ENCODE measurements around the gene SP100.
"Not testable (repeated sequence)": the region's sequence is repeated elsewhere in the genome, so short reads cannot be mapped to it uniquely, and the experiment has no call there.

Gene SP100

GRCh38 chr2:230416061-230416721 is at the start of gene SP100:
Gene SP100, plus strand, starts transcription at chr2:230416201. Its CDS starts 96 bp downstream, at chr2:230416297.
- peak; percentile 31 to 65 (median 59) for DNase-seq (ENCODE audit: low read depth in 3 of 3)

GRCh38 chr2:230382108-230382507 is 33.9 kb upstream of the SP100 start:
- DNase-seq (ENCODE audit: low read depth in 3 of 3): no peak

DNA sequence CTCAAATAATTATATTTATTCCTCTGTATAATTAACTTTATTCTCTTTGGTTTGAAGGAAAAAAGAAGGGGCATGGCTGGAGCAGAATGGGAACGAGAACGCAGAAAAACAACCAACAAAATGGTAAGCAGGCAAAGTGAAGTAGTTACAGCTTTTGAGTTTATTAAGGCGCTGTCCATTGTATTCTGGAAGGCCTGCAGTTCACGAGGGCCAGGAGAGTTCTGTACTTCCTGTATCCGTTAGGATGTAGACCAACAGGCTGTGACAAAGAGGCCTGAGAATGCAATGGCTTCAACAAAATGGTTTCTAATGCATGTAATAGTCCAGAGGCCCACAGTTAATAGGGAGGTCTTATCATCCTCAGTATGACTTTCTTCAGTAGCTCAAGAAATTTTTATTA is 32.5 kb upstream of the SP100 start:
- no peak for DNase-seq (ENCODE audit: low read depth in 3 of 3)

- no peak for DNase-seq (ENCODE audit: low read depth in 3 of 3)
Measured at GRCh38 chr2:230384986-230385385, 31.0 kb upstream of the SP100 start.

- no peak for DNase-seq (ENCODE audit: low read depth in 3 of 3)
Measured at GRCh38 chr2:230394301-230394700, 21.7 kb upstream of the SP100 start.

- DNase-seq (ENCODE audit: low read depth in 3 of 3): not testable (repeated sequence)
Measured at GRCh38 chr2:230398698-230399097, 17.3 kb upstream of the SP100 start.

DNA sequence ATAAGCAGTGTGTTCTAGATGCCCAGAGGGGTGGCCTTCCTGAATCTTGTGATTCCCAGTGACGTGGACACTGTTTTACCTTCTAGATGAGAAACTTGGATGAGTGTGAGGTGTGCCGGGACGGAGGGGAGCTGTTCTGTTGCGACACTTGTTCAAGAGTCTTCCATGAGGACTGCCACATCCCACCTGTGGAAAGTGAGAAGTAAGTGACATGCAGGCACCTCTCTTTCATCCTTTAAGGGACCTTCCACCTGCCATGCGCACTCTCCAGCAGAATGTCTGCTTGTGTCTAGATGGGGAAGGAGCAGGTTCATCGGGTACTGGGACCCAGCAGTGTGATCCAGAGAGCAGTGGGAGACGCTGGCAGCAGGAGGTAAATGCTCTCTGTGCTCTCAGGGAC is 16.0 kb upstream of the SP100 start:
- no peak for DNase-seq (ENCODE audit: low read depth in 3 of 3)

- no peak for DNase-seq (ENCODE audit: low read depth in 3 of 3)
Measured at GRCh38 chr2:230400454-230400853, 15.5 kb upstream of the SP100 start.

DNA sequence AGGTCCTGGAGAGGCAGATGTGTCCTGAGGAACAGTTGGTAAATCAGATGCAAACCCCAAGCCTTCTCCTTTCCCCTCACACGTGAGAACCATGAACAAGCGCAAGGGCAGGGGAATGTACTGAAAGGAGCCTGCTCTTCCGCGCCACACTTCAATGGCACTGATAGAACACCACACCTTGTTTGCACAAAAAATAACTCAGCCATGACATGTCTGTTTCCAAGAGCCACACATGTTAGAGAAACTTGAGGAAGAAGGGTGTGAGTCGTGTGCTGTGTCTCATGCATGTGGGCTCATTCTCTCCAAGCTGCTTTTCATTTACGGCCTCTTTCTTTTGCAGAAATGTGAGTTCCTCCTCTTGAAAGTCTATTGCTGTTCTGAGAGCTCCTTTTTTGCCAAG is 15.0 kb upstream of the SP100 start:
- not testable (repeated sequence) for DNase-seq (ENCODE audit: low read depth in 3 of 3)

GRCh38 chr2:230403746-230404145 is 12.3 kb upstream of the SP100 start:
- no peak for DNase-seq (ENCODE audit: low read depth in 3 of 3)

- no peak for DNase-seq (ENCODE audit: low read depth in 3 of 3)
Measured at GRCh38 chr2:230405824-230406223, 10.2 kb upstream of the SP100 start.

- no peak for DNase-seq (ENCODE audit: low read depth in 3 of 3)
Measured at GRCh38 chr2:230408244-230408842, 7.7 kb upstream of the SP100 start.

DNA sequence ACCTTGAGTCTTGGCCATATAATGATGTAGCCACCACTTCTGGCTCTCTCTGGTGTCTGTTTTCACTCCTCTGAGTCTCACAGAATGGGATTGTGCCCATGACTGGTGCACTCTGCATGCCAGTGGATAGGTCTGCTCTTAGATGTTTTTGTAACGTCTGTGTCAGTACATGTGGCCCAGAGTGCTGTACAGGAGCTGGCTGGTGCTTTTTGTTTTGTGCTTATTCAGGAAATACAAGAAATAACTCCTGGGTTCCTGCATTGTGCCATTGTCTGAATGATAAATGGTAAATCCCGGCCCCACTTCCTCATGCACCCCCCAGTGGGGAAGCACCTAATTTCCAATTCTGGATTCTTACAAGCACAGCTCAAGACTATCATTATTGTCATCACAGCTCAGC is 6.7 kb upstream of the SP100 start:
- not testable (repeated sequence) for DNase-seq (ENCODE audit: low read depth in 3 of 3)

DNA sequence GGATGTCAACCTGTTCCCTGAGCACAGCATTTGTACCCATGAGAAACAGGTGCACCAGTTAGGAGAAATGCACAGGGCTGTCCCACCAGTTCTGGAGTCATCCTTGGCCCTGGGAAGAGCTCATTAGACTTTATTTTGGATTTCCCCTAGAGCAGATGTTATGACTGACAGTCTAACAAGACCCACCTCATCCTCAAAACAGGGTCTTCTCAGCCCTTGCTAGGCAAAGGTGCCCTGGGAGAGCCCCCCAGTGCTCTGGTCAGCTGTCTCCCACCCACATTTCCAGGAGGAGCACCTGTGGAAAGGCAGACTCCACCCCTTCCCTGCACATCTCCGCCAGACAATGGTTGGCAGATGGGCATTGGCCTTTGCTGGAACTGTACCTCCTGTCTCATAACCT is 5.7 kb upstream of the SP100 start:
- no peak for DNase-seq (ENCODE audit: low read depth in 3 of 3)

GRCh38 chr2:230410861-230411569 is 5.0 kb upstream of the SP100 start:
- no peak for DNase-seq (ENCODE audit: low read depth in 3 of 3)

GRCh38 chr2:230411570-230412370 is 4.2 kb upstream of the SP100 start:
- DNase-seq (ENCODE audit: low read depth in 3 of 3): peak in 2 of 3 experiments; percentile 31 to 36

- DNase-seq (ENCODE audit: low read depth in 3 of 3): no peak
Measured at GRCh38 chr2:230412371-230412711, 3.7 kb upstream of the SP100 start.

- no peak for DNase-seq (ENCODE audit: low read depth in 3 of 3)
Measured at GRCh38 chr2:230412846-230413245, 3.2 kb upstream of the SP100 start.

GRCh38 chr2:230413479-230413878 is 2.5 kb upstream of the SP100 start:
- no peak for DNase-seq (ENCODE audit: low read depth in 3 of 3)

- DNase-seq (ENCODE audit: low read depth in 3 of 3): no peak
Measured at GRCh38 chr2:230414302-230414701, 1.7 kb upstream of the SP100 start.

- no peak for DNase-seq (ENCODE audit: low read depth in 3 of 3)
Measured at GRCh38 chr2:230417436-230417835, 1.4 kb downstream of the SP100 start.

- no peak for DNase-seq (ENCODE audit: low read depth in 3 of 3)
Measured at GRCh38 chr2:230418341-230419016, 2.5 kb downstream of the SP100 start.
